Neuronal stem cell (in vitro differentiated cells): ENCODE measurements around the gene NSD2.

Source experiments
- DNase-seq: peaks from one replicate; pipeline ENCODE4 v3.0.0-alpha.2; 2013; ENCODE audit warnings: low spot score
- H2AFZ ChIP-seq: one replicate; pipeline ENCODE4 v1.6.1; 2013; ENCODE audit warnings: mild to moderate bottlenecking, low read length, inconsistent platforms
- H2AK5ac ChIP-seq: 2 replicates; pipeline ENCODE4 v1.6.1; 2013; ENCODE audit warnings: low read depth, mild to moderate bottlenecking, inconsistent platforms, low read length, moderate library complexity, mixed read lengths
- H2BK120ac ChIP-seq: 2 replicates; pipeline ENCODE4 v1.6.1; 2013; ENCODE audit warnings: low read depth, mild to moderate bottlenecking, inconsistent platforms, low read length, moderate library complexity, mixed read lengths
- H2BK12ac ChIP-seq: one replicate; pipeline ENCODE4 v1.6.1; 2013; ENCODE audit warnings: low read length, inconsistent platforms
- H2BK15ac ChIP-seq: 2 replicates; pipeline ENCODE4 v1.6.1; 2013; ENCODE audit warnings: mild to moderate bottlenecking, low read length, inconsistent platforms, mixed read lengths
- H2BK5ac ChIP-seq: one replicate; pipeline ENCODE4 v1.6.1; 2013; ENCODE audit warnings: inconsistent platforms, mild to moderate bottlenecking, low read length, moderate library complexity
- H3K14ac ChIP-seq: one replicate; pipeline ENCODE4 v1.6.1; 2013; ENCODE audit warnings: low read length, inconsistent platforms
- H3K18ac ChIP-seq: 2 replicates; pipeline ENCODE4 v1.6.1; 2013; ENCODE audit warnings: low read length, inconsistent platforms
- H3K23ac ChIP-seq: 2 replicates; pipeline ENCODE4 v1.6.1; 2013; ENCODE audit warnings: low read depth, mild to moderate bottlenecking, mixed read lengths, low read length, inconsistent platforms; ENCODE audit not compliant: poor library complexity
- H3K27ac ChIP-seq: replicated peaks from 3 replicates; pipeline ENCODE4 v1.5.1; 2013; ENCODE audit warnings: low read length, inconsistent platforms
- H3K27me3 ChIP-seq, 3 experiments: 2 replicates each; pipeline ENCODE4 v1.6.1; 2013; ENCODE audit warnings: low read length in 3 of 3, mild to moderate bottlenecking in 2 of 3, inconsistent platforms in 1 of 3, low read depth in 1 of 3, mixed read lengths in 1 of 3, moderate library complexity in 1 of 3; ENCODE audit not compliant: control insufficient read depth in 3 of 3, insufficient read depth in 3 of 3
- H3K36me3 ChIP-seq, 2 donors: replicated peaks in 1 of 2; 2 replicates each; pipeline ENCODE4 v1.6.1; 2013; ENCODE audit warnings: low read length in 2 of 2; ENCODE audit not compliant: control insufficient read depth in 2 of 2, insufficient read depth in 2 of 2
- H3K4ac ChIP-seq: 2 replicates; pipeline ENCODE4 v1.6.1; 2013; ENCODE audit warnings: inconsistent platforms, mild to moderate bottlenecking, low read length, moderate library complexity
- H3K4me1 ChIP-seq, 2 donors: 1 replicate in 1 of 2; 2 replicates in 1 of 2; pipeline ENCODE4 v1.6.1; 2013; ENCODE audit warnings: low read length in 2 of 2, low read depth in 1 of 2; ENCODE audit not compliant: control insufficient read depth in 2 of 2, insufficient read depth in 1 of 2
- H3K4me2 ChIP-seq: one replicate; pipeline ENCODE4 v1.6.1; 2013; ENCODE audit warnings: mild to moderate bottlenecking, low read length, inconsistent platforms; ENCODE audit not compliant: insufficient read depth, poor library complexity, severe bottlenecking
- H3K4me3 ChIP-seq, 2 donors: 2 replicates each; pipeline ENCODE4 v1.5.1; 2013; ENCODE audit warnings: low read length in 2 of 2, mild to moderate bottlenecking in 2 of 2, inconsistent platforms in 1 of 2, moderate library complexity in 1 of 2
- H3K79me1 ChIP-seq: one replicate; pipeline ENCODE4 v1.6.1; 2013; ENCODE audit warnings: low read depth, mild to moderate bottlenecking, inconsistent platforms, low read length, moderate library complexity
- H3K9ac ChIP-seq: one replicate; pipeline ENCODE4 v1.6.1; 2013; ENCODE audit warnings: mild to moderate bottlenecking, low read depth, low read length, inconsistent platforms; ENCODE audit not compliant: poor library complexity
- H3K9me3 ChIP-seq, 2 donors: replicated peaks in 1 of 2; 2 replicates each; pipeline versions ENCODE3 to v1.6.1; 2013; ENCODE audit warnings: low read length in 2 of 2, mild to moderate bottlenecking in 2 of 2, inconsistent platforms in 1 of 2, low read depth in 1 of 2, mixed read lengths in 1 of 2, moderate library complexity in 1 of 2; ENCODE audit not compliant: control insufficient read depth in 2 of 2, insufficient read depth in 1 of 2
- H4K8ac ChIP-seq: one replicate; pipeline ENCODE4 v1.6.1; 2013; ENCODE audit warnings: low read depth, mild to moderate bottlenecking, inconsistent platforms, low read length, moderate library complexity
- H4K91ac ChIP-seq: one replicate; pipeline ENCODE4 v1.6.1; 2013; ENCODE audit warnings: low read length, low read depth, mild to moderate bottlenecking, inconsistent platforms; ENCODE audit not compliant: poor library complexity
- WGBS, 2 donors: extraction: QIAGEN DNeasy Blood & Tissue Kit; methylation state at CpG; one replicate each; pipeline ENCODE4 v1.1.7; 2013; ENCODE audit warnings: missing lambda C conversion rate in 2 of 2, mixed read lengths in 1 of 2; ENCODE audit not compliant: insufficient read length in 2 of 2, insufficient replicate concordance in 1 of 2; ENCODE audit errors: extremely low coverage in 2 of 2; 5-methylcytosine and 5-hydroxymethylcytosine counted together

NSD2 gene

GRCh38 chr4:1971456-1972200 is 100.4 kb downstream of the NSD2 start:
- no peak overlapping the region for H3K4ac ChIP-seq
- H3K18ac ChIP-seq, result no peak overlapping the region
- H3K4me3 ChIP-seq, result no peak overlapping the region
- H2AFZ ChIP-seq, result no peak overlapping the region
- H3K27ac ChIP-seq, result no peak overlapping the region
- no peak overlapping the region for H4K91ac ChIP-seq
- H2BK12ac ChIP-seq, result no peak overlapping the region
- H3K4me2 ChIP-seq, result no peak overlapping the region
- H2AK5ac ChIP-seq, result no peak overlapping the region
- H3K9ac ChIP-seq, result no peak overlapping the region
- H2BK120ac ChIP-seq, result no peak overlapping the region
- no peaks in the 10 kb centered on the region for H3K4me1 ChIP-seq
- no peak overlapping the region for H2BK15ac ChIP-seq
- no CpG with 5 or more reads among the region's 16 CpGs for WGBS, 2 donors
- peaks cover 6% of the 10 kb centered on the region for H3K79me1 ChIP-seq
- H3K27me3 ChIP-seq, result no peaks in the 10 kb centered on the region
- no peak overlapping the region for H2BK5ac ChIP-seq
- no peaks in the 10 kb centered on the region for H3K9me3 ChIP-seq
- H3K23ac ChIP-seq, result no peak overlapping the region
- no peak for DNase-seq
- no peak overlapping the region for H4K8ac ChIP-seq
- H3K36me3 ChIP-seq, result peaks cover 62 to 98% of the 10 kb centered on the region in 2 donors
- H3K14ac ChIP-seq, result no peak overlapping the region

- no peak overlapping the region for H4K91ac ChIP-seq
- peaks cover 6% of the 10 kb centered on the region for H3K79me1 ChIP-seq
- no peak overlapping the region for H2BK120ac ChIP-seq
- no peak overlapping the region for H2AFZ ChIP-seq
- H3K9ac ChIP-seq, result no peak overlapping the region
- H3K9me3 ChIP-seq, result no peaks in the 10 kb centered on the region
- no peak overlapping the region for H2AK5ac ChIP-seq
- no peaks in the 10 kb centered on the region for H3K4me1 ChIP-seq
- no peak overlapping the region for H4K8ac ChIP-seq
- no peak overlapping the region for H2BK5ac ChIP-seq
- no peak overlapping the region for H3K4me3 ChIP-seq
- H3K14ac ChIP-seq, result no peak overlapping the region
- H3K27ac ChIP-seq, result no peak overlapping the region
- H3K23ac ChIP-seq, result no peak overlapping the region
- no peak overlapping the region for H3K4me2 ChIP-seq
- H2BK12ac ChIP-seq, result no peak overlapping the region
- peaks cover 68 to 100% of the 10 kb centered on the region in 2 donors for H3K36me3 ChIP-seq
- H3K4ac ChIP-seq, result no peak overlapping the region
- no CpG with 5 or more reads among the region's 10 CpGs for WGBS, 2 donors
- H2BK15ac ChIP-seq, result no peak overlapping the region
- no peaks in the 10 kb centered on the region for H3K27me3 ChIP-seq
- H3K18ac ChIP-seq, result no peak overlapping the region
- DNase-seq, result no peak
Observed at GRCh38 chr4:1972414-1972813, 101.2 kb downstream of the NSD2 start.

- H3K23ac ChIP-seq, result peak overlapping the region; percentile 57
- no peak overlapping the region for H3K18ac ChIP-seq
- no CpG with 5 or more reads among the region's 12 CpGs for WGBS, 2 donors
- no peak overlapping the region for H3K14ac ChIP-seq
- no peak overlapping the region for H4K91ac ChIP-seq
- H2AFZ ChIP-seq, result no peak overlapping the region
- DNase-seq, result no peak
- no peak overlapping the region for H2BK120ac ChIP-seq
- no peak overlapping the region for H4K8ac ChIP-seq
- no peak overlapping the region for H3K4me2 ChIP-seq
- H2BK12ac ChIP-seq, result no peak overlapping the region
- peaks cover 6% of the 10 kb centered on the region for H3K79me1 ChIP-seq
- no peak overlapping the region for H3K9ac ChIP-seq
- H3K27ac ChIP-seq, result no peak overlapping the region
- H3K4me1 ChIP-seq, result no peaks in the 10 kb centered on the region
- no peak overlapping the region for H2BK15ac ChIP-seq
- no peak overlapping the region for H2AK5ac ChIP-seq
- H3K27me3 ChIP-seq, result no peaks in the 10 kb centered on the region
- H3K36me3 ChIP-seq, result peaks cover 65 to 100% of the 10 kb centered on the region in 2 donors
- H3K4ac ChIP-seq, result no peak overlapping the region
- no peak overlapping the region for H3K4me3 ChIP-seq
- H3K9me3 ChIP-seq, result no peaks in the 10 kb centered on the region
- H2BK5ac ChIP-seq, result no peak overlapping the region
Observed at GRCh38 chr4:1973218-1973617, 102.0 kb downstream of the NSD2 start.

DNA sequence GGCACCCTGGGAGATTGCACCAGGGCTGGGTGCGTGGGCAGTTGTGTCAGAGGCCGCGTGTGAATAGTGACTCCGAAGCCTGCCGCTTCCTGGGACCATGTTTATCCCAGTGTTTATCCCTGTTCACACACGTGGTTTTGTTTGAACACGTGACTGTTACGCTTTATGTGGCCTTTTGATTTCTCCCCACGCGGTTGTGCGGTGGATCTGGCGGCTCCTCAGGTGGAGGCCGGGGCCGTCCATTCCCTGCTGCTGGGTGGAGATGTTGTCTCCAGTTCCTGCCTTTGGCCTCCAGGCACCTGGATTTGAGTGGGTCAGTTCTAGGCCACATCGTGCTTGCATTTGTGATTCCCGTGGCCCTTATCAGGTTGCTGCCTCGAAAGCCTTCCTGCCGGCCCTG is 102.5 kb downstream of the NSD2 start:
- H3K36me3 ChIP-seq, result peaks cover 69 to 100% of the 10 kb centered on the region in 2 donors

More for the DNA sequence above, 102.5 kb downstream of the NSD2 start:
- Histone ChIP-seq H3K27me3 (no peaks in the 10 kb centered on the region), H2AK5ac (no peak overlapping the region), H2BK120ac (no peak overlapping the region), H3K4ac (no peak overlapping the region), H3K4me1 (no peaks in the 10 kb centered on the region), H4K91ac (no peak overlapping the region), H3K9me3 (no peaks in the 10 kb centered on the region), H3K27ac (no peak overlapping the region), H2AFZ (no peak overlapping the region), H3K4me3 (no peak overlapping the region), H3K4me2 (no peak overlapping the region), H3K9ac (no peak overlapping the region), H2BK15ac (no peak overlapping the region), H3K14ac (no peak overlapping the region), H3K23ac (peak overlapping the region; percentile 49), H3K79me1 (peaks cover 6% of the 10 kb centered on the region), H2BK5ac (no peak overlapping the region), H4K8ac (no peak overlapping the region), H3K18ac (no peak overlapping the region), H2BK12ac (no peak overlapping the region)
- DNase-seq, result no peak
- no CpG with 5 or more reads among the region's 18 CpGs for WGBS, 2 donors
